BLaER1 (cell line): ENCODE measurements around the gene HIVEP2.
A peak's percentile ranks its signal among the peaks of the same experiment; 100 is the strongest.

Experiments used
- H3K27ac ChIP-seq: shearing (Covaris generic); formaldehyde crosslinking; 2 replicates; pipeline ENCODE4 v1.8.1; 2022
- H3K27me3 ChIP-seq: shearing (Covaris generic); formaldehyde crosslinking; 2 replicates; pipeline ENCODE4 v1.8.1; 2022
- H3K36me3 ChIP-seq: shearing (Covaris generic); formaldehyde crosslinking; 2 replicates; pipeline ENCODE4 v1.8.1; 2022
- H3K4me1 ChIP-seq: shearing (Covaris generic); formaldehyde crosslinking; 2 replicates; pipeline ENCODE4 v1.8.1; 2022
- H3K4me2 ChIP-seq: shearing (Covaris generic); formaldehyde crosslinking; 2 replicates; pipeline ENCODE4 v1.8.1; 2022
- H3K4me3 ChIP-seq: shearing (Covaris generic); formaldehyde crosslinking; 2 replicates; pipeline ENCODE4 v1.8.1; 2022
- H3K9ac ChIP-seq: shearing (Covaris generic); formaldehyde crosslinking; 2 replicates; pipeline ENCODE4 v1.8.1; 2022
- H3K9me3 ChIP-seq: shearing (Covaris generic); formaldehyde crosslinking; 2 replicates; pipeline ENCODE4 v1.8.1; 2022
- H4K20me1 ChIP-seq: shearing (Covaris generic); formaldehyde crosslinking; 2 replicates; pipeline ENCODE4 v1.8.1; 2022
- Cebpa-rat ChIP-seq: shearing (Covaris generic); IDR thresholded peaks from 2 replicates; pipeline ENCODE4 v1.8.1; 2022

The HIVEP2 gene

GRCh38 chr6:142911430-142911829, 33.5 kb downstream of the HIVEP2 start:
- peaks cover 57% of the 10 kb centered on the region for H3K36me3 ChIP-seq
- no peak overlapping the region for H3K4me2 ChIP-seq
- H3K4me3 ChIP-seq, result no peak overlapping the region
- H3K27me3 ChIP-seq, result no peaks in the 10 kb centered on the region
- H3K27ac ChIP-seq, result no peak overlapping the region
- peaks cover 22% of the 10 kb centered on the region for H3K9me3 ChIP-seq
- 0 out of 2 replicates have a peak, but pooled peaks cover 6% of the 10 kb centered on the region for H3K4me1 ChIP-seq
- TF ChIP-seq Cebpa-rat, result no peak
- peaks cover 58% of the 10 kb centered on the region for H4K20me1 ChIP-seq
- no peak overlapping the region for H3K9ac ChIP-seq

- peaks cover 46% of the 10 kb centered on the region for H4K20me1 ChIP-seq
- TF ChIP-seq Cebpa-rat, result no peak
- peaks cover 27% of the 10 kb centered on the region for H3K9me3 ChIP-seq
- H3K27me3 ChIP-seq, result no peaks in the 10 kb centered on the region
- no peak overlapping the region for H3K27ac ChIP-seq
- no peak overlapping the region for H3K9ac ChIP-seq
- 0 out of 2 replicates have a peak, but pooled peaks cover 6% of the 10 kb centered on the region for H3K4me1 ChIP-seq
- H3K36me3 ChIP-seq, result peaks cover 45% of the 10 kb centered on the region
- H3K4me2 ChIP-seq, result no peak overlapping the region
- no peak overlapping the region for H3K4me3 ChIP-seq
Observed at GRCh38 chr6:142909686-142910085, 35.3 kb downstream of the HIVEP2 start.

- H3K27ac ChIP-seq, result no peak overlapping the region
- no peaks in the 10 kb centered on the region for H3K27me3 ChIP-seq
- H3K36me3 ChIP-seq, result peaks cover 38% of the 10 kb centered on the region
- peaks cover 22% of the 10 kb centered on the region for H3K9me3 ChIP-seq
- H3K9ac ChIP-seq, result no peak overlapping the region
- no peak for TF ChIP-seq Cebpa-rat
- peaks cover 12% of the 10 kb centered on the region for H3K4me1 ChIP-seq
- peaks cover 60% of the 10 kb centered on the region for H4K20me1 ChIP-seq
- no peak overlapping the region for H3K4me2 ChIP-seq
- H3K4me3 ChIP-seq, result no peak overlapping the region
Observed at GRCh38 chr6:142908235-142908634, 36.7 kb downstream of the HIVEP2 start.

- Histone ChIP-seq H4K20me1 (peaks cover 63% of the 10 kb centered on the region), H3K4me3 (no peak overlapping the region), H3K36me3 (peaks cover 31% of the 10 kb centered on the region), H3K4me1 (peaks cover 19% of the 10 kb centered on the region), H3K9me3 (peaks cover 18% of the 10 kb centered on the region; the same call in 1 of the 2 replicates), H3K4me2 (no peak overlapping the region), H3K27me3 (no peaks in the 10 kb centered on the region), H3K9ac (no peak overlapping the region), H3K27ac (no peak overlapping the region)
- no peak for TF ChIP-seq Cebpa-rat
Observed at GRCh38 chr6:142907544-142907943, 37.4 kb downstream of the HIVEP2 start.

- Histone ChIP-seq H3K4me2 (no peak overlapping the region), H4K20me1 (peaks cover 63% of the 10 kb centered on the region), H3K9me3 (peaks cover 18% of the 10 kb centered on the region; the same call in 1 of the 2 replicates), H3K4me1 (peaks cover 21% of the 10 kb centered on the region), H3K27me3 (no peaks in the 10 kb centered on the region), H3K27ac (no peak overlapping the region), H3K36me3 (peaks cover 26% of the 10 kb centered on the region), H3K9ac (no peak overlapping the region), H3K4me3 (no peak overlapping the region)
- TF ChIP-seq Cebpa-rat, result no peak
Observed at GRCh38 chr6:142906945-142907470, 38.0 kb downstream of the HIVEP2 start.

GRCh38 chr6:142903812-142904211, 41.2 kb downstream of the HIVEP2 start:
- no peak for TF ChIP-seq Cebpa-rat
- Histone ChIP-seq H3K27me3 (no peaks in the 10 kb centered on the region), H3K9me3 (peaks cover 9% of the 10 kb centered on the region; the same call in 1 of the 2 replicates), H3K4me3 (no peak overlapping the region), H3K36me3 (peaks cover 28% of the 10 kb centered on the region), H3K4me1 (peaks cover 38% of the 10 kb centered on the region), H3K27ac (no peak overlapping the region), H3K9ac (no peak overlapping the region), H3K4me2 (peak overlapping the region; percentile 58; the same call in 1 of the 2 replicates), H4K20me1 (peaks cover 77% of the 10 kb centered on the region)

GRCh38 chr6:142902636-142903053, 42.3 kb downstream of the HIVEP2 start:
- Histone ChIP-seq H3K27ac (no peak overlapping the region), H3K4me3 (no peak overlapping the region), H3K27me3 (no peaks in the 10 kb centered on the region), H3K4me1 (peaks cover 38% of the 10 kb centered on the region), H4K20me1 (peaks cover 71% of the 10 kb centered on the region), H3K4me2 (peak overlapping the region; percentile 58), H3K9me3 (peaks cover 9% of the 10 kb centered on the region; the same call in 1 of the 2 replicates), H3K9ac (0 out of 2 replicates have a peak overlapping the region, but pooled peaks have one; percentile 40), H3K36me3 (peaks cover 27% of the 10 kb centered on the region)
- TF ChIP-seq Cebpa-rat, result no peak

- H3K9me3 ChIP-seq, result peaks cover 4% of the 10 kb centered on the region; the same call in 1 of the 2 replicates
- H3K4me3 ChIP-seq, result no peak overlapping the region
- no peak for TF ChIP-seq Cebpa-rat
- no peak overlapping the region for H3K27ac ChIP-seq
- H3K27me3 ChIP-seq, result no peaks in the 10 kb centered on the region
- peaks cover 38% of the 10 kb centered on the region for H3K4me1 ChIP-seq
- peaks cover 61% of the 10 kb centered on the region for H4K20me1 ChIP-seq
- H3K36me3 ChIP-seq, result peaks cover 29% of the 10 kb centered on the region
- no peak overlapping the region for H3K4me2 ChIP-seq
- no peak overlapping the region for H3K9ac ChIP-seq
Observed at GRCh38 chr6:142901611-142902010, 43.4 kb downstream of the HIVEP2 start.

GRCh38 chr6:142900227-142900971, 44.6 kb downstream of the HIVEP2 start:
- H3K9me3 ChIP-seq, result no peaks in the 10 kb centered on the region
- peaks cover 65% of the 10 kb centered on the region for H4K20me1 ChIP-seq
- peaks cover 38% of the 10 kb centered on the region for H3K4me1 ChIP-seq
- peaks cover 25% of the 10 kb centered on the region for H3K36me3 ChIP-seq
- H3K27ac ChIP-seq, result no peak overlapping the region
- H3K4me2 ChIP-seq, result no peak overlapping the region
- no peak overlapping the region for H3K4me3 ChIP-seq
- no peak overlapping the region for H3K9ac ChIP-seq
- no peak for TF ChIP-seq Cebpa-rat
- H3K27me3 ChIP-seq, result no peaks in the 10 kb centered on the region
